GM12878 (cell line): Measurements from ENCODE around the gene STRN4. TPM values are rescaled to one million over a fixed set of nuclear protein-coding genes. Genes with fewer than 3 reads are reported as not detected.

Experiments used
- ATF7 ChIP-seq: fragments of 450-650 bp; IDR thresholded peaks from 2 replicates; pipeline ENCODE4 v1.6.1; 2016; ENCODE audit warnings: low read depth, mild to moderate bottlenecking
- CEBPB ChIP-seq, 2 experiments: fragments of 150-350 bp in 1 of 2; IDR thresholded peaks; 2 replicates each; pipeline ENCODE4 v1.6.1; 2012 to 2014; ENCODE audit warnings: low read depth in 2 of 2, low read length in 2 of 2, borderline replicate concordance in 1 of 2, inconsistent platforms in 1 of 2
- E2F8 ChIP-seq: fragments of 450-650 bp; IDR thresholded peaks from 2 replicates; pipeline ENCODE4 v1.6.1; 2018; ENCODE audit warnings: mild to moderate bottlenecking, low read depth, moderate library complexity; ENCODE audit not compliant: partially characterized antibody
- EP300 ChIP-seq, 2 experiments: fragments of 150-350 bp in 1 of 2; IDR thresholded peaks; 2 replicates each; pipeline ENCODE4 v1.6.1; 2011 to 2012; ENCODE audit warnings: low read depth in 2 of 2, low read length in 2 of 2, borderline replicate concordance in 1 of 2, improper control_type of control experiment in 1 of 2, inconsistent platforms in 1 of 2; ENCODE audit not compliant: control insufficient read depth in 1 of 2
- FOXK2 ChIP-seq: fragments of 450-650 bp; IDR thresholded peaks from 2 replicates; pipeline ENCODE4 v1.6.1; 2017; ENCODE audit warnings: mild to moderate bottlenecking, moderate library complexity
- HCFC1 ChIP-seq: fragments of 150-350 bp; IDR thresholded peaks from 2 replicates; pipeline ENCODE4 v1.6.1; 2014; ENCODE audit warnings: low read length
- IKZF1 ChIP-seq: fragments of 450-650 bp; conservative IDR thresholded peaks from 2 replicates; pipeline ENCODE4 v1.6.1; 2017; ENCODE audit warnings: antibody characterized with exemption, mild to moderate bottlenecking
- IRF5 ChIP-seq: fragments of 450-650 bp; IDR thresholded peaks from 2 replicates; pipeline ENCODE4 v1.6.1; 2017; ENCODE audit warnings: borderline replicate concordance
- NFYB ChIP-seq: IDR thresholded peaks from 2 replicates; pipeline ENCODE4 v1.6.1; 2011; ENCODE audit warnings: low read depth, mild to moderate bottlenecking, low read length, improper control_type of control experiment, moderate library complexity; ENCODE audit not compliant: insufficient read depth
- NR2C2 ChIP-seq: IDR thresholded peaks from 2 replicates; pipeline ENCODE4 v1.6.1; 2011; ENCODE audit warnings: borderline replicate concordance, low read depth; ENCODE audit not compliant: control insufficient read depth, insufficient read length
- PBX3 ChIP-seq: IDR thresholded peaks from 2 replicates; pipeline ENCODE4 v1.6.1; 2011; ENCODE audit warnings: mild to moderate bottlenecking, low read depth, low read length, moderate library complexity; ENCODE audit not compliant: insufficient replicate concordance
- POLR2AphosphoS2 ChIP-seq: IDR thresholded peaks from 2 replicates; pipeline ENCODE4 v1.6.1; 2011; ENCODE audit warnings: low read depth, mild to moderate bottlenecking, low read length, improper control_type of control experiment, moderate library complexity
- POU2F2 ChIP-seq: IDR thresholded peaks from 3 replicates; pipeline ENCODE4 v1.6.1; 2011; ENCODE audit warnings: low read depth, mild to moderate bottlenecking, low read length, borderline replicate concordance
- RAD21 ChIP-seq: IDR thresholded peaks from 2 replicates; pipeline ENCODE4 v1.6.1; 2011; ENCODE audit warnings: mild to moderate bottlenecking, low read depth, low read length, moderate library complexity; ENCODE audit not compliant: insufficient read depth
- RB1 ChIP-seq: fragments of 450-650 bp; formaldehyde crosslinking; IDR thresholded peaks from 2 replicates; pipeline ENCODE4 v1.6.1; 2017; ENCODE audit warnings: mild to moderate bottlenecking, borderline replicate concordance
- SMAD1 ChIP-seq: fragments of 450-650 bp; IDR thresholded peaks from 2 replicates; pipeline ENCODE4 v1.6.1; 2018; ENCODE audit warnings: mild to moderate bottlenecking, low read depth; ENCODE audit not compliant: partially characterized antibody
- SMAD5 ChIP-seq: IDR thresholded peaks from 2 replicates; pipeline ENCODE4 v1.6.1; 2016; ENCODE audit warnings: antibody characterized with exemption, low read depth
- TCF12 ChIP-seq: IDR thresholded peaks from 2 replicates; pipeline ENCODE4 v1.6.1; 2011; ENCODE audit warnings: low read depth, mild to moderate bottlenecking, low read length
- TCF3 ChIP-seq: IDR thresholded peaks from 2 replicates; pipeline ENCODE4 v1.6.1; 2012; ENCODE audit warnings: low read depth, mild to moderate bottlenecking, low read length, borderline replicate concordance; ENCODE audit not compliant: insufficient read depth
- ZNF207 ChIP-seq: fragments of 450-650 bp; IDR thresholded peaks from 2 replicates; pipeline ENCODE4 v1.6.1; 2014; ENCODE audit warnings: antibody characterized with exemption, mild to moderate bottlenecking, borderline replicate concordance
- polyA plus RNA-seq, 11 experiments: library from polyadenylated mRNA; depleted of rRNA in 4 of 11; unstranded in 6 of 11; stranded (reverse) in 5 of 11; fragments of >200 nt; fragmentation: Nextera tagmentation in 4 of 11; fragmentation: Illumina TruSeq in 1 of 11; extraction: Ambion mirVana in 4 of 11; extraction: Trizol in 1 of 11; gene quantifications; 1 replicate in 1 of 11; 2 replicates in 10 of 11; pipeline versions ENCODE4 v1.2.1 to v1.2.3, GENCODE V29; 2011 to 2016; ENCODE audit warnings: inconsistent platforms in 2 of 11, missing spikeins in 2 of 11, low read depth in 1 of 11
- total RNA-seq, 4 experiments: library from RNA; depleted of rRNA in 3 of 4; stranded (reverse); fragments of >200 nt in 3 of 4; fragmentation: Illumina TruSeq in 1 of 4; extraction: Trizol in 1 of 4; gene quantifications; 2 replicates each; pipeline versions ENCODE4 v1.2.1 to v1.2.3, GENCODE V29; 2013 to 2021

STRN4 gene
- total and polyA plus RNA-seq, 10 of the 15 experiments (the other 5 are each of a cell fraction or from before 2014, with no cell fraction given): 0.42 to 62.8 (median 22.5) TPM

GRCh38 chr19:46788262-46788967 lies 42.2 kb upstream of the STRN4 start, which contains the start of gene SLC1A5 (continued):
- no peak for TF ChIP-seq RAD21
- peak; percentile 87; the same call in 1 of the 2 replicates for TF ChIP-seq RB1
- TF ChIP-seq TCF3: peak; percentile 91; the same call in 1 of the 2 replicates
- no peak for TF ChIP-seq FOXK2
- peak; percentile 58; the same call in 1 of the 2 replicates for TF ChIP-seq TCF12
- TF ChIP-seq E2F8: peak; percentile 91
- no peak; the same call in 1 of the 2 replicates for TF ChIP-seq ZNF207
- TF ChIP-seq NR2C2: no peak
- TF ChIP-seq PBX3: no peak
- peak; percentile 88 for TF ChIP-seq NFYB
- TF ChIP-seq SMAD1: no peak
- no peak for TF ChIP-seq CEBPB (IDR thresholded peaks at IDR 0.05; ENCODE audit: borderline replicate concordance in 1 of 2, low read depth in 2 of 2, low read length in 2 of 2)
- no peak for TF ChIP-seq EP300 (IDR thresholded peaks at IDR 0.05; ENCODE audit: borderline replicate concordance in 1 of 2, control insufficient read depth in 1 of 2, low read depth in 2 of 2, low read length in 2 of 2)
- TF ChIP-seq IKZF1: peak; percentile 71; the same call in 1 of the 2 replicates
- TF ChIP-seq POLR2AphosphoS2: peak; percentile 97
- no peak for TF ChIP-seq ATF7
- TF ChIP-seq HCFC1: no peak; the same call in 1 of the 2 replicates
- TF ChIP-seq POU2F2: peak; percentile 97
- no peak for TF ChIP-seq IRF5
- TF ChIP-seq SMAD5: peak; percentile 97
